ENCODE data around the gene GP2.

Gene GP2

DNA sequence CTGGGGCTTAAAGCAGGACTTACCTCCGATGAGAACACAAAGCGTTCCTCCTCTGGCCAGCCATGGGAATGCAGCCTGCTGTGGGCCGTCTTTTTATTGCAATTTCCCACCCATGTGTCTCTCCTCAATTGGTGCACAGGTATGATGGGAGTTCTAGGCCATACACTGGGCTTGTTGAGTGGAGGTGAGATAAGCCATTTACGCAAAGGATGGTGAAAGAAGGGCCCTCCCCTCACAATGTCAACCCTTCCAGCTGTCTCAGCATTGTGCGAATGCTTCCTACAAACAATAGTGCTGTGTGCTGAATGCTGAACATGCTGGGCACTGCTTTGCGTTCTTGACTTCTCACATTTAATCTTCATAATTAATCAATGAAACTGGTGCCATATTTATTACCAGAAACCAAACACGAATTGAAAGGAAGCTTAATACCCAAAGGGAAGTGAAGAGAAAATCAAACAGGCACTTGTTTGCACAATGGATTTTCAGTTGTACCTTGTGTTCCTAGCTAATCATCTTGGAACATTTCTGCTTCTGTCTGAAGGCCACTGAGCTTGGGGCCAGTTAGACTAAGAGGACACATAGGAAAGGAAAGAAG is at the start of gene GP2:
Gene GP2, minus strand, starts transcription at position 70 of the 598 bp plus-strand sequence. CDS start 1,082 bp downstream, outside the sequence.
- no peak for DNase-seq

DNA sequence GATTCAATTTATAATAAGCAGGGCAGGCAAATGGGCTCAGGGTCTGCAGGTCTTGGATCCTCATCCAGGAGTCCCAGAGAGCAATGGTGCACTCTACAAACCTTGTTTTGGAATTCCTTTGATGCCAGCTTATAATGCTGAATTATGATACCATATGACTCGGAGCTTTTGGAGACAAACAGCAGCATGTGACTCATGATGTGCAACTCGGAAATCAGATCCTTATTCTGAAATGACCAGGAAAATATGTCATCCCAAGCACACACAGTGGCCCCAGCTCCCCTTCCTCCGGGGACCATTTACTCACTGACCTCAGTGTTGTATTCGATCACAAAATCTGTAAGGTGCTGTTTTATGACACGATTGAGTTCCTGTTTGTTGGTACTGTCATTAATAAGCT is 45.4 kb upstream of the GP2 start:
- no peak for DNase-seq

DNA sequence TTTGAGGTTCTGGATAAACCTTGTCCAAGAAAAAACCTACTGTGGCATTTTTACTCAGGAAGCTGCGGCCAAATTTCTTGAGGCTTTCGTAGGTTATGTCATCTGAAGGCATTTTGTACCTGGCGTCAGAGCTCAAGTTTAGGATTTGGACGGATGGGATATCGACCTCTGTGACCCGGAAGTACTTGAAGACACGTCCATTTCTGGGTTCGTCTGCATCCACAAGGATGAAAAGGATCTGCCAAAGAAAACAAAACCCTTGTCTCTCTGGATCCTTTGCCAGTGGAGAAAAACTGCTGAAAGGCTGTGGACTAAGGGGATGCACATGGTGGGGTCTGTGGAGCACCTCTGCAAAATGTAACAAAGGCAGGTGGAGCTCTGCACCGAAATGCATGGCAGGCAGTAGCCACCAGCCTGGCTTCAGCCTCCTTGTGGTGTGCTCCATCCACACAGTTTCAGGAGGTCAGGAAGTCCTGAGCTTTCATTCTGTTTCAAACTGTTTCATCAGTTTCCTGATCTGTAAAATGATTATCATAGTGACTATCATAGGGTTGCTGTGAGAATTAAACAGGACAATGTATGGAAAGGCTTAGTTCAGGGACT is 42.2 kb upstream of the GP2 start:
- DNase-seq, result no peak

DNA sequence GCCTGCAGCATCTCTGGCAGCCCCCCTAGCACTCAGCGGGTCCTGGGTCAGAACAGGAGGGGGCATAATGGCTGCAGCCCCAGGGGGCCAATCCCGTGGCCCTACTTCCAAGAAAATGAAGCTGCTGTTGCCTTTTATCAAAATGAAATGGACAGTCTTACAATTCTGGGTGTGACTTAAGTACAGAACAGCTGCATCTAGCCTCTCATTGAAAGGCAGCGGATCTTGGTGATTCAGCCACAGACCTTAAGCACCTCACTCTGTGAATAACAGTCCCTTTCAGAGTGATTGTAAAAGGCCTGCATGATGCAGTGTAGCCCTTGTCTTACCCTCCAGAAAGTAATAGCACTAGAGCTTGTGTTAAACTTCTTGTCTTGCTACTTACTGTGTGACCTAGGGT is 36.7 kb upstream of the GP2 start:
- no peak for DNase-seq

DNA sequence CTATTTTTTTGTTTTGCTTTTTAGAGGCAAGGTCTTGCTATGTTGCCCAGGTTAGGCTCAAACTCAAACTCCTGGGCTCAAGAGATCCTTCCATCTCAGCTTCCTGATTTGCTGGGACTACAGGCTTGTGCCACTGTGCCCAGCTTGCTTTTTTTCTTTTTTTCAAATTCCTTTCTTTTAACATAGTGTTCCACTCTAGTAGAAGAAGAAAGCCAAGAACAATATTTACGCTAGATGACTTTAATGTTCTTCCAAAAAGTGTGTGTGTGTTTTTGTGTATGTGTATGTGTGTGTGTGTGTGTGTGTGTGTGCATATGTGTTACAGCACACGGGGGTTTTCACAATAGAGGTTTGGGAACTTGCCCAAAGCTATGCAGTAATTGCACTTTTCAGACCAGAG is 35.9 kb upstream of the GP2 start:
- DNase-seq, result no peak

DNA sequence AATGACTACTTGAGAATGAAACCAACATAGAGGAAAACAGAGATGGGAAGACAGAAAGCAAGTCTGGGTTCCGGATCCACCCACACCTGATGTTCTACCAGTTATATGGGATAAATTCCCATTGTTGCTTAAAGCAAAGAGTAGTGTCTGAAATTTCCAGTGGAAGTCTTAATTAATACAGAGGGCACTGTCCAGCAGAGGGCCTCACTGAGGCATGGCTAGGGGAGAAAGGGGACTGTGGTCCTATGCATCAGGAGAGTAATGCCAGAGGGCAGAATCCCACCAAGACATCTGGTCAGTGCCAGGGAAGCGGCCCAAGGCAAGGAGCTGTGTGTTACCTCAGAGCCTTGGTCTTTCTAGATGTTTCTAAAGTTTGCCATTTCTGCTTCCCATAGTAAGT is 32.7 kb upstream of the GP2 start:
- no peak for DNase-seq

DNA sequence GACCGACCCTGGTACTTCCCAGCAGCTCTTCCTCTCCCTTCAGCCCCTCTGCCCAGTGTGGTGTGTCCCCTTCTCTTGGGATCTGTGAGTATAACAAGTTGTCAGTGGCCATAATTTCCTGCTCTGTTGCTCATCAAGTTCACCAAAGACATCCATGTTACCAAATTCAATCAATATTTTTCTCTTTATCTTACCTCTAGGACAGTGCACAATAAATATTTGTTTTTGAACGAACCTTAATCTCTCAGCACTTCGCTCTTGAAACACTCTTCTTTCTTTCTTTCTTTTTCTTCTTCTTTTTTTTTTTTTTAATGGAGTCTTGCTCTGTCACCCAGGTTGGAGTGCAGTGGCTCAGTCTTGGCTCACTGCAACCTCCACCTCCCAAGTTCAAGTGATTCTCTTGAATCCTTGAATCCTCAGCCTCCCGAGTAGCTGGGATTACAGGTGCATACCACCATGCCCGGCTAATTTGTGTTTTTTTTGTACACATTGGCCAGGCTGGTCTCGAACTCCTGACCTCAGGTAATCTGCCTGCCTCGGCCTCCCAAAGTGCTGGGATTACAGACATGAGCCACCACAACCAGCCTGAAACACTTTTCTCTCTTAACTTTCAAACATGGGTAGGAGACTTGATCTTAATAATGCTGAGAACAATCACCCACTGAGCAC is 27.9 kb upstream of the GP2 start:
- no peak for DNase-seq

DNA sequence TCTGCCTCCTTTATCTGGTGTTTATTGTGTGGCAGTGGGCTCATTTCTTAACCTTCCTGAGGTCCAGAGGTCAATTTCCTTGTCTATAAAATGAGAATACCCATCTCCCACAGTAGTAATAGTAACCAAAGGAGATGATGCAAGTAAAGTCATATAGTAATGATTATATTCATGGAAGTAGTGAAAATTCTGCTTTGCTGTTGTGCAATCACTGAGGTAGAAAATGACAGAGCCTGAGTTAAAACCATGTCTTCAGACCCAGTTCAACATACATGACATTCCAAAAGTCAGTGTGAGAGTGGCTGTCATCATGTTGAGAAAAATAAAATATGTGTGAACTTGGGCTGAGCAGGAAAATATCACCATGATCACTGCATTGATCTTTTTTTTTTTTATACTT is 26.1 kb upstream of the GP2 start:
- DNase-seq, result no peak

DNA sequence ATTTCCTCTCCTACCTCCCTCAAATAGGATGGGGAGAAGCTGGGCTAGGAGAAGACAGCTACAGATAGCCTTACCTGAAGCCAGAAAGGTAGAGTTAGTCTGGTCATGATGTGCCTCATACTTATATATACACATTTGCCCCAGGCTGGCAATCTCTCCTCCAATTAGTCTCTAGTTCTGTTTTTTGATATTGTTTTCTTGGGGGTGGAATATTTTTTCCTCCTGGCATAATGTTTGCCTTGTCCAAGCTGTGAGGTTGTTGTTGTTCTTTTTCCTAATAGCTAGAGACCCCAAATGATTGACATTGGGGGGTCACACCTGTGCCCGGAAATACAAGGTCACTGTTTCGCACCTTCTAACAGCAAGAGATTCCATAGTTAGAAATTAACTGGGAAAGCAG is 25.3 kb upstream of the GP2 start, which contains the start of gene UMOD:
Gene UMOD, minus strand, starts transcription at position 101 of the 400 bp plus-strand sequence. CDS start 1,978 bp downstream, outside the sequence.
- DNase-seq, result no peak

DNA sequence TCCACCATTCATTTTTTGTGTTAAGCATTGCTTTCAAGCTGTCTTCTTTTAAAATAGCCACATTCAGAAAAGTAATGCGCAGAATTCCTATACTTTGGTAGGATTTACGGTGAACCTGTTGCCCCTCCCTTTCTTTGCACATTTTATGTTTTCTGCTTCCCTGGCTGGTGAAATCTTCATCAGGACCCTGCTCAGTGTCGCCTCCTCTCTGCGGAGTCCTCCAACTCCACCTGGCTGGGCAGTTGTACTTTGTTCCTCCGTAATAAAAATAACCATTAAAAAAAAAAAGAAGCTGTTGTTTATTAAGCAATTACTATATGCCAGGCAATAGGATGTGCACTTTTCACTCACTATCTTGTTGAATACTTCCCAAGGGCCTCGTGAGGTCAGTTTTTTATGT is 22.3 kb upstream of the GP2 start:
- DNase-seq, result no peak

DNA sequence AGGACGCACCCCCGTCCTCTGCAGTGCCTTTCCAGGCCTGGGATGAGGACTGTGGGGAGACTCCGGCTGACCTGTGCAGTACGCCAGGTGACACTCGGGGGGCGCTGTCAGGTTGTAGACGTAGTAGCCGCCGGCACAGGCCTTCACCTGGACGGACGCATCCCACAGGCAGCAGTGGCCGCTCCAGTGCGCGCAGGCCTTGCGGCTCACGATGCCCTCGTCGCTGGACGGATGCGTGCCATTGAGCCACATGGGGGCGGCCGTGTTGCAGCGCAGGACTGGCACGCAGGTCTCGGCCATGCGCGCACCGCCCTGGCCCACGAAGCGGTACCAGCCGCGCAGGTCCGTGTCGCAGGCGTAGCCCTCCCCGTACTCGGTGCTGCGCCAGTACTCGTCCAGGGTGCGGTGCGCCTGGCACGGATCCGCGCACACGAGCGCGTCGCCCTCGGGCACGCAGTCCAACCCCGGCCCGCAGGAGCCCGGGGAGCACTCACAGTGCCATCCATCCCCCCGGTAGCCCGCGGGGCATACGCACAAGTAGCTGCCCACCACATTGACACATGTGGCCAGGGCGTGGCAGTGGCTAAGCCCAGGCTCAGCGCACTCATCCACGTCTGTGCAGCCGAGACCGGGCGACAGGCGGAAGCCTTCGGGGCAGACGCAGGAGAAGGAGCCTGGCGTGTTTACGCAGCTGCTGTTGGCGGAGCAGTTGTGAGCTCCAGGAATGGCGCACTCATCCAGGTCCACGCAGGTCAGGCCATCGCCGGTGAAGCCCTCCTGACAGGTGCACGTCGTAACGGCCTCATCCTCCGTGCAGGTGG is 21.3 kb upstream of the GP2 start:
- DNase-seq, result no peak

DNA sequence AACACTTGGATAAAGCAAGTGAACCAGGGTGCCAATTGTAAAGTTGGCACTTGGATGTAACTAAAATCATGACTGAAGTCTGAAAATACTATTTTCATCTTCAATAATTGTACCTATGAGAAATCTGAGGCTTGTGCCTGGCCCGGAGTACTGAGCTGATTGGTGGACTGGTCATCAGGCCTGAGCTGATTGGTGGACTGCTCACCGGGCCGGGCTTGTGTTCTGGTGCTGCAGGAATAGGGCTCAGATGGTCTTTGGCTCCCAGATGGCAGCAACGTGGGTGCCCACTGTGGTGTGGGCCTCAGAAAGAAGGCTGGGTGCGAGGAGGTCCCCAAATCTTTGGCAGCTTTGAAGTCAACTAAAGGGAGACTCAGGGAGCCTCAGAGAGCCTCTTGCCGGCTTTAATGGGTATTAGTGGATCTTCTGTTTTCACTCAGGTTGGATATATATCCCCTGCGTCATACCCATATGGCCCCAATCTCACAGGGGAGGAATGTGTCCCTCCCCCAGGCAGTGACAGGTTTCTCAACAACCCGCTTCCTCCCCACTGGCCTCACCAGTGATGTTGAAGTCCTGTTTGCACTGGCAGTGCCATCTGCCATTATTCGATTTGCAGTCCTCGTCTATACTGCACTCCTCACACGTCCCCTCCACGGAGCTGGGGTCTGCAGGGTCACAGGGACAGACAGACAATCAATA is 20.5 kb upstream of the GP2 start:
- DNase-seq, result no peak

DNA sequence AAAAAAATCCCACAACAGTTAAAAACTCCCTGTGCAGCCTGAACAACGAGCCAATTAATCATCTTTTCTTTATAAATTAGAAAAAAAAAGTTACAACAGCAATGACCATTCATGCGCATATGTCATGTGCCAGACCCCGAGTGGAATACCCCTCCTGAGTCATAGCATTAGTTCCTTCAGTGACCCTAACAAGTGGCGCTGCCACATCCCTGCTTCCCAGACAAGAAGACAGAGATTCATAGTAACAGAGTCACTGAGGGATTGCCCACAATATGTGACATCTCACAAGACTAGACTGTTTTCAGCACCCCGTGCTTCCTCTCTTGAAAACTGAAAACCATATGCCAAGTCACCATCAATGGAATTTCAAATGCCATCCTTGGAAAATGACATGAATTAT is 17.3 kb upstream of the GP2 start:
- no peak for DNase-seq

DNA sequence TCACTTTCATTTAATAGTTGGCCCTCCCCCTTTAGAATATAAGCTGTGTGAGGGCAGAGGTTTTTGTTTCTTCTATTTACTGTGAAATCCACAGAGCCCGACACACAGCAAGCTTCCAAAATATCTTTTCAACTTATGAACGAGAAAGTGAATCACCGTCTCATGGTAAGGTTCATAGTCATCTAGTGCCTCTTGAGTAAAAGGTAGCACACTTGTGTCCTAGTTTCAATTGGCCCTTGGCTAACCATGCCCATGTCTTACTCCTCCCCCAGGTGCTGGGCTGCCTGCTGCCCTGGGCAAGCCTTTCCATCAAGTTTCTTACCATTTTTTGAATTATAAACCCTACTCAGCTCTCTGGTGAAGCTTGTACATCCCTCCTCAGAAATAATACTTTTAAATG is 12.4 kb upstream of the GP2 start:
- DNase-seq, result no peak

DNA sequence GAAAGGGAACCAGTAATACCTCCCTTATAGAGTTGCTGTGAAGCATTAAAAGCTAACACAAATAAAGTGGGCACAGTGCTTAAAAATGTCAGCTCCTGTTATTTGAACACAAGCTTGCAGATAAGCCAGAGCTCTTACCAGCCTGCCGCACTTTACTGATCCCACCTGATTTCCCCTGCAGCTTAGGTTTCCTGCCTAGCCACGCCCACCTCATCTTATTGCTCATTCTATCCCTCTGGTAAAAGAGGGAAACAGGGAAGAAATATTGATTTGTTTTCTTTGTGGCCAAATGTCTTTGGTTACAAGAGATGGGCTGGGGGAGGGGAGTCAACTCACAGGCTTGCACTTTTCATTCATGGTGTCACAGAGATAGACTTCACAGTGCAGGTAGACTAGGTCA is 9.6 kb upstream of the GP2 start:
- DNase-seq, result no peak

DNA sequence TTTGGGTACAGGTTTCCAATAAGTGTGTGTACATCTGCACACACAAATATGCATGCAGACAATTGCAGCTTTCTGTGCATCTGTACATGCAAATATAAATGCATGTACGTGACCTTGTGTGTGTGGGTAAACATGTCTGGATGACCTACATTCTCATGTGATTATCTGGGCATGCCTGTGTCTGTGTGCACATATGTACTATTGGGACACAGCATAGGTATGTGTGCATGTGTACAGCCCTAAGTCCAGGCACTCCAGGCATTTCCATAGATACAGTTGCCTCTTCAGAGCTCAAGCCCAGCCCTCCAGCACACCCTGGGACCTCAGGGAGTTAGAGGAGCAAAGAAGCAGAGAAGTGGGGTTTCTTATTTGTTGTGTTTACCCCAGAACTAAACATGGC is 7.1 kb upstream of the GP2 start:
- DNase-seq, result no peak

DNA sequence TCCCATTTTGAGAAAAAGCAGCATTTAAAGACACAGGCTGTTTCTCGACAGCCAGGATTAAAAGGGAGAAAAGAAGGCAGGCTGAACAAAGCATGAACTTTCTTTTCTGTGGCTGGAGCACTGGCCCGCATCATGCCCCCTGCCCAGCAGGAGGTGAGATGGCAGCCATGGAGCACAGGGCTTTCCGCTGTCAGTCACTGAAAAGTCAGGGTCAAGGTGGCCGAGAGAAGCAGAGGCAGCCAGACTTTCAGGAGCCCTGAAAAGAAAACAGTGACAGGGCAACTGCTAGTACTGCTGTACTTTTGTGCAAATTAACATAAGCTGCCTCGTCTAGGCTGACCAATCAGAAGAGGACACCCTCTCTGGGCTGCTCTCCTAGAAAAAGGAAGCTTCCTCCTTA is 5.8 kb upstream of the GP2 start:
- DNase-seq, result no peak

DNA sequence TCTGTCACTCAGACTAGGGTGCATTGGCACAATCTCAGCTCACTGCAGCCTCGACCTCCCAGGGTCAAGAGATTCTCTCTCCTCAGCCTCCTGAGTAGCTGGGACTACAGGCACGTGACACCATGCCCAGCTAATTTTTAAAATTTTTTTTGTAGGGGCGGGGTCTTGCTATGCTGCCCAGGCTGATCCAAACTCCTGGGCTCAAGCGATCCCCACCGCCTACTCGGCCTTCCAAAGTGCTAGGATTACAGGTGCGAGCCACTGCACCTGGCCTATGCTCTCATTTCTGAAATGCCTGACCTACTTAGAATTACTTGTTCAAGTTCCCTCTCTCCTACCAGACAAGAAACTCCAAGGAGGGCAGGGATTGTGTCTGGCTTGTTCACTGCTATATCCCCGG is 5.1 kb upstream of the GP2 start:
- DNase-seq, result no peak

DNA sequence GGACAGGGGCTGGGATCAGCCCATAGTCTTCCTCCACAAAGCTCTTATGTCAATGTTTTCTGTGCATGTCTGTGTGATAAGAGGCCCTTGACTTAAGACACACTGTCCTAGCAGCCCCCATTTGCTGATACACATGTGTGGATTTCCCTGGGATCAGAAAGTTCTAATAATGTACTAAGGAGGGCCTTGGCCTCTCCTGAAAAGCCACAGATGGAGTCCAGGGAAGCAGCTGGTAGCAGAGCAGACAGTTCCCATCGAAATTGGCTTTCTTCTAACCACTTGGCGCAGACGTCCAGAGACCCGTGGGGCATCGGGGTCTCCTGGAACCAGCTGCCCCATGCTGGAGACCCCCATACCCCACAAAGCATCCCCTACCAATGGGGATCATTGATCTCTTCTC is 4.3 kb upstream of the GP2 start:
- DNase-seq, result no peak

DNA sequence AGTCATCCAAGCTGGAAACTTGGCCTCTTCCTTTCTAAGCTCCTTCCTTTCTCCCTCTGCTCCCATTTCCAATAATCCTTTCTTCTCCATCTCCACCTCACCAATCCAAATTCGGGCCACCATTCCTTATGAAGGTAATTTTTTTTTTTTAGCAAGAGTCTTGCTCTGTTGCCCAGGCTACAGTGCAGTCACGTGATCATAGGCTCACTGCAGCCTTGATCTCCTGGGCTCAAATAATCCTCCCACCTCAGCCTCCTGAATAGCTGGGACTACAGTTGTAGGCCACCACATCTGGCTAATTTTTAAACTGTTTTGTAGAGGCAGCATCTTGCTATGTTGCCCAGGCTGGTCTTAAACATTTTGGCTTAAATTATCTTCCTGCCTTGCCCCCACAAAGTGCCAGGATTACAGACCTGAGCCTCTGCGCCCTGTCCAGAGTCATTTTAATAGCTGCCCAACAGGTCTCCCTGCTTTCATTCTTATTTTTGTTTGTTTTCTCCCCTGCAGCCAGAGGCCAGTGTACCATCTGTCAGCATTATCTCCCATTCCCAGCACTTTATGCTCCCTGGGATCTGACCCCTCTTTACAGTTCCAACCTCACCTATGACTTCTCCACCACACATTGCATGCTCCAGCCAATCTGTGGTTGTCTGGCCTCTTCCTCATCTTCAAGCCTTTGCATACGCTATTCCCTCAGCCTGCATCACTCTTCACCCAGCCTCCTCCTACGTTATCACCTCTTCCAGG is 2.3 kb upstream of the GP2 start:
- no peak for DNase-seq

DNA sequence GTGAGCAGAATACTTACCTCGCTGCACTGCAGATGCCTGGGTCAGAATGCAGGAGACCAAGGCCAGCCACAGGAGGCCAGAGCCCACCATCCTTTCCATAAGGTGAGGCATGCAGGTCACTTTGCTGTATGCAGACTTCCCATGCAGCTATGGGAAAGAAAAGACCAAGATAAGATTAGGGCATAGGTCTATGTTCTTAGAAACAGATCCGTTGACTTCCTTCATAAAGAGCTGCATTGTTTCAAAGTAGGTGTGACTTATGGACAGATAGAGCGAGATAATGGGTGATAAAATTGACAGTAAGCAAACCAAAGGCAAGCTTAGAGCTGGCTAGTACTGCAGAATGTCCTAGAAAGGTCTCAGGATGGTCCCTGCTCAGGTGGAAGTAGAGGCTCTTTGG is 992 bp downstream of the GP2 start:
- DNase-seq, result no peak

DNA sequence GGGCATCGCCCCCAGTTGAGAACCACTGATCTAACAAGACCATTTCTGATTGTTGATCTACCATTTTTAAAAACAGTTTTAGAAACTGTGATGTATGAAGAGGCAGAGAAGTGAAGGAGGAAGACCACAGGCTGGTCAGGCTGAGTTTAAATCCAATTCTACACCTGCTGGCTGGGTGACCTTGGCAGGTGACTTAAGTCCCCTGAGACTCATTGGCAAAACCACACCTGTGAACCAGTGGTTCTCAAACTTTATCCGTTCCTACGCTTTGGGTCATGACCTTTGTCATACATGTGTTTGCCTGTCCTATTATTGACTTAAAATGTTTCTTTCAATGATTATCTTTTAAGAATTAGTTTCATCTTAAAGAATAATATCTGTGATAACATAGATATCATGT is 2.3 kb downstream of the GP2 start:
- no peak for DNase-seq

All from NCI-H187 (cell line).